Testis (tissue), 2 donors: Measurements from ENCODE around the gene DAD1.

Experiments
- CTCF ChIP-seq, 3 experiments: fragments of 450-650 bp in 2 of 3; fragments of 200-600 bp in 1 of 3; sonication (generic) in 1 of 3; IDR thresholded peaks; one replicate each; pipeline ENCODE4 v1.5.1; 2016 to 2019; ENCODE audit warnings: antibody characterized with exemption in 3 of 3, mild to moderate bottlenecking in 2 of 3, moderate library complexity in 1 of 3
- POLR2A ChIP-seq: fragments of 450-650 bp; IDR thresholded peaks from one replicate; pipeline ENCODE4 v1.6.1; 2017; ENCODE audit warnings: antibody characterized with exemption, mild to moderate bottlenecking, moderate library complexity

GRCh38 chr14:22555384-22556011, 33.5 kb downstream of the DAD1 start:
- TF ChIP-seq CTCF (IDR thresholded peaks at IDR 0.05): no peak
- no peak for TF ChIP-seq POLR2A
